Fibroblast of mammary gland (primary cell): ENCODE measurements around the gene POLR2F.

Source experiments
- DNase-seq: peaks from one replicate; pipeline ENCODE4 v3.0.0-alpha.2; 2010; ENCODE audit warnings: low read depth
- H3K4me3 ChIP-seq: 2 replicates; pipeline ENCODE4 v1.5.1; 2011; ENCODE audit warnings: low read depth, mild to moderate bottlenecking, low read length, moderate library complexity; ENCODE audit not compliant: control insufficient read depth
- TF ChIP-seq, protein P1 (sequence below): conservative IDR thresholded peaks from 2 replicates; pipeline ENCODE4 v1.5.1; 2011; ENCODE audit warnings: low read depth, low read length, inconsistent platforms; ENCODE audit not compliant: control insufficient read depth, insufficient read depth

POLR2F gene

GRCh38 chr22:37995460-37995859 lies 42.0 kb downstream of the POLR2F start:
- no peak overlapping the region for H3K4me3 ChIP-seq
- no peak for DNase-seq
- TF ChIP-seq, protein P1, sequence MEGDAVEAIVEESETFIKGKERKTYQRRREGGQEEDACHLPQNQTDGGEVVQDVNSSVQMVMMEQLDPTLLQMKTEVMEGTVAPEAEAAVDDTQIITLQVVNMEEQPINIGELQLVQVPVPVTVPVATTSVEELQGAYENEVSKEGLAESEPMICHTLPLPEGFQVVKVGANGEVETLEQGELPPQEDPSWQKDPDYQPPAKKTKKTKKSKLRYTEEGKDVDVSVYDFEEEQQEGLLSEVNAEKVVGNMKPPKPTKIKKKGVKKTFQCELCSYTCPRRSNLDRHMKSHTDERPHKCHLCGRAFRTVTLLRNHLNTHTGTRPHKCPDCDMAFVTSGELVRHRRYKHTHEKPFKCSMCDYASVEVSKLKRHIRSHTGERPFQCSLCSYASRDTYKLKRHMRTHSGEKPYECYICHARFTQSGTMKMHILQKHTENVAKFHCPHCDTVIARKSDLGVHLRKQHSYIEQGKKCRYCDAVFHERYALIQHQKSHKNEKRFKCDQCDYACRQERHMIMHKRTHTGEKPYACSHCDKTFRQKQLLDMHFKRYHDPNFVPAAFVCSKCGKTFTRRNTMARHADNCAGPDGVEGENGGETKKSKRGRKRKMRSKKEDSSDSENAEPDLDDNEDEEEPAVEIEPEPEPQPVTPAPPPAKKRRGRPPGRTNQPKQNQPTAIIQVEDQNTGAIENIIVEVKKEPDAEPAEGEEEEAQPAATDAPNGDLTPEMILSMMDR, result no peak

DNA sequence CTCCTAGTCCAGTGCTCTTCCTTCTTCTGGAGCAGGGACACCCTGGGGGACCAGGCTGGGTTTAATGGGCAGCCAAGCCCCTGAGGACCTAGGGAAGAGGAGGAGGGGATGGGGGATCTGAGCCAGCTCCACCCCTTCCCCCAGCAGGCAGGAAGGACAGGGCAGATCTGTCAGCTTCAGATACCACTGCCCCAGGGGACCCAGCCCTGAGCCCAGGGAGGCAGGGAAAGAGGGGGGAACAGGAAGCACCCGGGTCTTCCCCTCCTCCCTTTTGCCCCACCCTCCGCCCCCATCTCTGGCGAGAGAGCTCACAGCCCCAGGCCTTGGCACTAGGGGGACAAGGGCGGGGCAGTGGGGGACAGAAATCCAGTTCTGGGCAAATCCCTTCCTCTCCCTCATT lies 42.6 kb downstream of the POLR2F start:
- TF ChIP-seq, protein P1, result no peak
- no peak for DNase-seq
- no peak overlapping the region for H3K4me3 ChIP-seq

DNA sequence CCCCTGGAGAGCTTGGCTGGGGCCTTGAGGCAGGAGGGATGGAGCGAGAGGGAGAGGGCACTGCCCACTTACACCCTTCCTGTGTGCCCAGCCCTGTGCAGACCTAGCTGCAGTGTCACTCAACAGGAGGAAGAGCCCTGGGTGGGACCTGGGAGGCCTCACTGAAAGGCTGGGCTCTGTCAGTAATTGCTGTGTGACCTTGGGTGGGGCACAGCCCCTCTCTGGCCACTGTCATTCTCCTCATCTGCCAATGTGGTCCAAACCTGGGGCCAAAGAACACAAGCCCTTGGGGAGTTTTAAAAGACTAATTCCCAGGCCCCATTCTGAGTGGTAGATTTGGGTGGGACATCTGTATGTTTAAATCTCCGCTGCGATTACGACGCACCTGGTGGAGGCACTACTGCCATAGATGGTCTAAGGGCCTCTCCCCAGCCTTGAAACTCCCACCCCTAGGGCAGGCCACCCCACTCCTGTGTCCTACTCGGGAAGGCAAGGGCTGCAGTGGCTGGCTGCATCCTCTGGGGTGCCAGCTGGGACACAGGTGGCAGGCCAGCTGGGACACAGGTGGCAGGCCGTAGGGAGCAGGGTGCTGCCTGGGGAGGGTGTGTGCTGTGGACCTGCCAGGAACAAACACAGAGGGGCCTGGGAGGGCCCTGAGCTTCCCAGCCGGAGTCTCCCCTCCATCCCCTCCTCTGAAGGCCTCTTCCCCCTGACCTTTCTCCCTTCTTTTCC lies 43.2 kb downstream of the POLR2F start:
- DNase-seq, result no peak
- no peak overlapping the region for H3K4me3 ChIP-seq
- TF ChIP-seq, protein P1, result no peak

DNA sequence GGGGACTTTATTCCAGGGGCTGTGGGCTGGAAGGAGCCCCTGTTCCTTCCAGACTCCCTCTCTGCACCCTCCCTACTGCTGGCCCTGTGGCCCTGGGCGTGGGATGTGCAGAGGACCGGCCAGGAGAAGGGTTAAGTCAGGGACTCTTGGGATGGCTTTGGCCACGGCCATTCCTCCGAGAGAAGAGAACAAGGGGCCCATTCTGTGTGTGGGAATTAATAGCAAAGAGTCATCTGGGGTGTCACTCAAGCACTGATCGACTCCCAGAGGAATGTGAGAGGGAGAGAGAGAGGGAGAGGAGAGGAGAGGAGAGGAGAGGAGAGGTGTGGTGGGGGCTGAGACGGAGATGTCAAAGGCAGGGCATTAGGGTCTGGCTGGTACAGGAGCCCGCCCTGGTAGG lies 45.0 kb downstream of the POLR2F start:
- TF ChIP-seq, protein P1, result no peak
- DNase-seq, result no peak
- H3K4me3 ChIP-seq, result no peak overlapping the region

- H3K4me3 ChIP-seq, result no peak overlapping the region
- TF ChIP-seq, protein P1, result no peak
- DNase-seq, result no peak
Measured at GRCh38 chr22:37999236-37999635, 45.7 kb downstream of the POLR2F start.

DNA sequence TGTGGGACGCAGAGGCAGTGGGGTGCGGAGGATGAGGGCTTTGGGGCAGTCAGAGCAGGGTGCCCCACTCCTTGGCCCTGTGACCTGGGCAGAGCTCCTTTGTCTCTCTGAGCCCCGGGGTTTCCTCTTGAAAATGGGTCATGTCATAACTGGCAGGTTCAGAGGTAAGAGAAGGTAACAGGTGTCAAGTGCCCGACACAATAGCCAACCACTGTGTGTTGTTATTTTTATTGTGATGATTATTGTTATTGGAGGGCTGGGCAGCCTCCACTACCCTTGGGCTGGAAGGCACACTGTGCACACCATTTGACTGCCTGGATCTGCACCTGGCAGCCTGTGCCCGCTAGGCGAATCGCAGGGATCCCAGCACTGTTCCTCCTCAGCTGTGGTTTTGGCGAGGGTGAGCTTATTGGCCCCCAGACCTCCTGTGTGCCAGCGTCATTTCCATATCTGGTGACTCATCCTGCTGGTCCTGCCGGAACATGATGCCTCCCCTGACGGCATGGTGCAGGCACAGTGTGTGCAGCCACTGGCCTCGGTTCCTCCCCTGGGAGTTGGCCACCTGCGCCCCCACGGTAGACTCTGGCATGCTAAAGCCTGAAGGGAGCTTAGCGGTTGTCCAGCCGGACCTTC lies 46.3 kb downstream of the POLR2F start:
- TF ChIP-seq, protein P1, result no peak
- peak; percentile 57 for DNase-seq
- no peak overlapping the region for H3K4me3 ChIP-seq
